H9 (cell line): Measurements from ENCODE around the gene MAN2C1. TPM values are rescaled to one million over a fixed set of nuclear protein-coding genes. Genes with fewer than 3 reads are reported as not detected.

Experiments
- DNase-seq: peaks from one replicate; pipeline ENCODE4 v3.0.0-alpha.2; 2017
- H2AFZ ChIP-seq: one replicate; pipeline ENCODE4 v1.6.1; 2013; ENCODE audit warnings: mild to moderate bottlenecking, low read length, control low read depth, moderate library complexity
- H2AK5ac ChIP-seq: 2 replicates; pipeline ENCODE4 v1.6.1; 2013; ENCODE audit warnings: low read length, control low read depth, mixed read lengths; ENCODE audit not compliant: insufficient read length
- H2BK120ac ChIP-seq: one replicate; pipeline ENCODE4 v1.6.1; 2013; ENCODE audit warnings: low read depth, mild to moderate bottlenecking, low read length, control low read depth, inconsistent platforms; ENCODE audit not compliant: poor library complexity, severe bottlenecking
- H2BK12ac ChIP-seq: 2 replicates; pipeline ENCODE4 v1.6.1; 2013; ENCODE audit warnings: low read length, control low read depth, mixed read lengths, low read depth; ENCODE audit not compliant: insufficient read length
- H2BK15ac ChIP-seq: 2 replicates; pipeline ENCODE4 v1.6.1; 2013; ENCODE audit warnings: low read depth, low read length, control low read depth
- H2BK20ac ChIP-seq: one replicate; pipeline ENCODE4 v1.6.1; 2013; ENCODE audit warnings: low read depth, mild to moderate bottlenecking, low read length, control low read depth, inconsistent platforms; ENCODE audit not compliant: poor library complexity, severe bottlenecking
- H2BK5ac ChIP-seq: 2 replicates; pipeline ENCODE4 v1.6.1; 2013; ENCODE audit warnings: low read length, control low read depth, mixed read lengths; ENCODE audit not compliant: insufficient read length
- H3K14ac ChIP-seq: 2 replicates; pipeline ENCODE4 v1.6.1; 2013; ENCODE audit warnings: low read length, control low read depth; ENCODE audit not compliant: insufficient read depth
- H3K18ac ChIP-seq: 2 replicates; pipeline ENCODE4 v1.6.1; 2013; ENCODE audit warnings: low read depth, mild to moderate bottlenecking, mixed read lengths, low read length, control low read depth; ENCODE audit not compliant: insufficient read length
- H3K23ac ChIP-seq: 2 replicates; pipeline ENCODE4 v1.6.1; 2013; ENCODE audit warnings: low read length, control low read depth, mixed read lengths, low read depth; ENCODE audit not compliant: insufficient read length
- H3K23me2 ChIP-seq: 2 replicates; pipeline ENCODE4 v1.6.1; 2013; ENCODE audit warnings: low read depth, mild to moderate bottlenecking, mixed read lengths, low read length, control low read depth; ENCODE audit not compliant: insufficient read length, poor library complexity, severe bottlenecking
- H3K27ac ChIP-seq: 2 replicates; pipeline ENCODE4 v1.5.1; 2013; ENCODE audit warnings: low read length, control low read depth, mixed read lengths, low read depth; ENCODE audit not compliant: insufficient read length
- H3K27me3 ChIP-seq: 2 replicates; pipeline ENCODE4 v1.6.1; 2013; ENCODE audit warnings: low read length, control low read depth, inconsistent platforms; ENCODE audit not compliant: insufficient read depth
- H3K4ac ChIP-seq: 2 replicates; pipeline ENCODE4 v1.6.1; 2013; ENCODE audit warnings: low read depth, mild to moderate bottlenecking, control low read depth, inconsistent platforms, low read length, moderate library complexity
- H3K4me1 ChIP-seq: 2 replicates; pipeline ENCODE4 v1.6.1; 2013; ENCODE audit warnings: low read length, control low read depth, inconsistent platforms; ENCODE audit not compliant: insufficient read depth
- H3K4me2 ChIP-seq: 2 replicates; pipeline ENCODE4 v1.6.1; 2013; ENCODE audit warnings: low read length, control low read depth, mixed read lengths; ENCODE audit not compliant: insufficient read length, insufficient read depth
- H3K56ac ChIP-seq: 2 replicates; pipeline ENCODE4 v1.6.1; 2013; ENCODE audit warnings: low read depth, mild to moderate bottlenecking, mixed read lengths, low read length, control low read depth; ENCODE audit not compliant: insufficient read length
- H3K79me1 ChIP-seq: 2 replicates; pipeline ENCODE4 v1.6.1; 2013; ENCODE audit warnings: low read depth, mild to moderate bottlenecking, moderate library complexity, low read length, control low read depth, inconsistent platforms; ENCODE audit not compliant: insufficient read depth, poor library complexity, severe bottlenecking
- H3K79me2 ChIP-seq: 2 replicates; pipeline ENCODE4 v1.6.1; 2013; ENCODE audit warnings: low read length, control low read depth, inconsistent platforms; ENCODE audit not compliant: insufficient read depth
- H3K9ac ChIP-seq: 2 replicates; pipeline ENCODE4 v1.6.1; 2013; ENCODE audit warnings: low read length, control low read depth, mixed read lengths; ENCODE audit not compliant: insufficient read length; ENCODE audit errors: extremely low read depth
- H3K9me3 ChIP-seq: one replicate; pipeline ENCODE4 v1.6.1; 2013; ENCODE audit warnings: low read depth, low read length, inconsistent platforms; ENCODE audit not compliant: control insufficient read depth
- H3T11ph ChIP-seq: one replicate; pipeline ENCODE4 v1.6.1; 2013; ENCODE audit warnings: mild to moderate bottlenecking, low read length, control low read depth, inconsistent platforms
- H4K20me1 ChIP-seq: one replicate; pipeline ENCODE4 v1.6.1; 2013; ENCODE audit not compliant: control insufficient read depth, insufficient read length, insufficient read depth
- H4K5ac ChIP-seq: 2 replicates; pipeline ENCODE4 v1.6.1; 2013; ENCODE audit warnings: low read depth, mild to moderate bottlenecking, mixed read lengths, low read length, control low read depth; ENCODE audit not compliant: insufficient read length
- H4K8ac ChIP-seq: replicated peaks from 2 replicates; pipeline ENCODE4 v1.6.1; 2013; ENCODE audit warnings: low read length, control low read depth, mixed read lengths, low read depth; ENCODE audit not compliant: insufficient read length
- H4K91ac ChIP-seq: 2 replicates; pipeline ENCODE4 v1.6.1; 2013; ENCODE audit warnings: low read depth, mild to moderate bottlenecking, moderate library complexity, mixed read lengths, low read length, control low read depth; ENCODE audit not compliant: insufficient read length
- H3K27ac Mint-ChIP-seq, 3 experiments: 2 replicates in 2 of 3; 3 replicates in 1 of 3; pipeline ENCODE4 v1.8.0; 2020 to 2021; ENCODE audit warnings: mixed read lengths in 3 of 3, mild to moderate bottlenecking in 1 of 3, moderate library complexity in 1 of 3
- H3K27me3 Mint-ChIP-seq: 2 replicates; pipeline ENCODE4 v1.8.0; 2021; ENCODE audit warnings: low read depth, mild to moderate bottlenecking, moderate library complexity, mixed read lengths
- H3K36me3 Mint-ChIP-seq, 3 experiments: 2 replicates in 2 of 3; 3 replicates in 1 of 3; pipeline ENCODE4 v1.8.0; 2020 to 2021; ENCODE audit warnings: low read depth in 3 of 3, mixed read lengths in 3 of 3; ENCODE audit not compliant: insufficient read depth in 1 of 3
- H3K4me1 Mint-ChIP-seq, 2 experiments: 2 replicates each; pipeline ENCODE4 v1.8.0; 2020; ENCODE audit warnings: mixed read lengths in 2 of 2
- H3K4me3 Mint-ChIP-seq, 2 experiments: 2 replicates in 1 of 2; 3 replicates in 1 of 2; pipeline ENCODE4 v1.8.0; 2020 to 2021; ENCODE audit warnings: mild to moderate bottlenecking in 2 of 2, mixed read lengths in 2 of 2, moderate library complexity in 1 of 2
- H3K9me3 Mint-ChIP-seq, 2 experiments: 2 replicates in 1 of 2; 3 replicates in 1 of 2; pipeline ENCODE4 v1.8.0; 2020; ENCODE audit warnings: mild to moderate bottlenecking in 2 of 2, mixed read lengths in 2 of 2, moderate library complexity in 1 of 2
- CTCF ChIP-seq: fragments of 200-600 bp; sonication (generic); conservative IDR thresholded peaks from 3 replicates; pipeline ENCODE4 v1.8.0; 2021; ENCODE audit warnings: antibody characterized with exemption, mild to moderate bottlenecking
- WGBS: extraction: QIAGEN DNeasy Blood & Tissue Kit; methylation state at CpG from one replicate; pipeline ENCODE4 v1.1.7; 2013; ENCODE audit warnings: missing lambda C conversion rate, low lambda C conversion rate, mixed read lengths; ENCODE audit not compliant: insufficient read length; ENCODE audit errors: extremely low coverage; 5-methylcytosine and 5-hydroxymethylcytosine counted together
- total RNA-seq: library from RNA; stranded (reverse); gene quantifications from 2 replicates; pipeline ENCODE4 v1.2.1, GENCODE V29; 2021

Gene MAN2C1
- total RNA-seq, 1 experiment from 2014 or later = 112 TPM

GRCh38 chr15:75360856-75361255, 7.6 kb downstream of the MAN2C1 start:
- WGBS = no CpG with 5 or more reads among the region's 7 CpGs
- Histone ChIP-seq H4K91ac (no peak overlapping the region), H3K27ac (no peak overlapping the region), H3K23me2 (no peaks in the 10 kb centered on the region), H2BK15ac (no peak overlapping the region), H3K56ac (no peak overlapping the region), H2BK12ac (no peak overlapping the region), H2BK120ac (no peak overlapping the region), H3K18ac (no peak overlapping the region), H4K8ac (no peak overlapping the region), H3K27me3 (no peaks in the 10 kb centered on the region), H2AFZ (no peak overlapping the region), H4K20me1 (no peaks in the 10 kb centered on the region), H3K23ac (no peak overlapping the region), H3K4ac (no peak overlapping the region), H3K4me1 (no peaks in the 10 kb centered on the region), H3K9me3 (no peaks in the 10 kb centered on the region), H2AK5ac (no peak overlapping the region), H2BK20ac (no peak overlapping the region), H3K4me2 (no peak overlapping the region), H4K5ac (no peak overlapping the region), H3K79me1 (no peaks in the 10 kb centered on the region), H2BK5ac (no peak overlapping the region), H3K79me2 (no peaks in the 10 kb centered on the region), H3K9ac (no peak overlapping the region), H3K14ac (no peak overlapping the region), H3T11ph (no peak overlapping the region)
- Mint-ChIP-seq H3K27ac (no peak overlapping the region), H3K27me3 (peaks cover 1% of the 10 kb centered on the region; the same call in 1 of the 2 replicates), H3K4me3 (no peak overlapping the region), H3K36me3 (peaks cover 10 to 43% (median 40%) of the 10 kb centered on the region in 3 experiments; a peak in 6 of 7 replicates), H3K9me3 (no peaks in the 10 kb centered on the region), H3K4me1 (no peaks in the 10 kb centered on the region; a peak in 1 of 4 replicates)
- DNase-seq = no peak
- no peak for TF ChIP-seq CTCF
